Measurements from ENCODE around the gene SIPA1L3.

Gene SIPA1L3

GRCh38 chr19:37977992-37978391 is 71.0 kb downstream of the SIPA1L3 start:
- no peak for DNase-seq

- no peak for DNase-seq
Measured at GRCh38 chr19:37979547-37980082, 72.6 kb downstream of the SIPA1L3 start.

GRCh38 chr19:37980419-37981170 is 73.6 kb downstream of the SIPA1L3 start:
- no peak for DNase-seq

GRCh38 chr19:37981785-37982475 is 74.9 kb downstream of the SIPA1L3 start:
- no peak for DNase-seq

GRCh38 chr19:37982655-37983054 is 75.6 kb downstream of the SIPA1L3 start:
- no peak for DNase-seq

GRCh38 chr19:37983153-37983552 is 76.1 kb downstream of the SIPA1L3 start:
- DNase-seq, result no peak

DNA sequence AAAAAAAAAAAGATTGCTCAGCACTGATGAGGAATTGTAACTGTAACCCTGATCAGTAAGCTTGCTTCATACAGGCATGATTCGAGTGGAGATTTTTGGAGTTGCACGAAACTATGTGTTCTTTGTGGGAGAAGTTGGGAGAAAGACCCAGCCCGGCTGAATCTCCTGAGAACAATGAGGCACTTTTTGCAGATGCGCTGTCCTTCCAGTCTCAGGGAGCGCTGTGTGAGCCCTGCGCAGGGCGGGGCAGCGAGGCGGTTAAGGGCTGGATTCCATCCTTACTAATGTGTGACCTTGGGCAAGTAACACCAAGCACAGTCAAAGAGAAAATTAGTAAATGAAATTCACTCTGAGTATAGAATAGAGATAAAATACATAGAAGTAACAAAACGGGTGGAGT is 76.9 kb downstream of the SIPA1L3 start:
- no peak for DNase-seq

GRCh38 chr19:37986048-37986750 is 79.2 kb downstream of the SIPA1L3 start:
- DNase-seq, result no peak

DNA sequence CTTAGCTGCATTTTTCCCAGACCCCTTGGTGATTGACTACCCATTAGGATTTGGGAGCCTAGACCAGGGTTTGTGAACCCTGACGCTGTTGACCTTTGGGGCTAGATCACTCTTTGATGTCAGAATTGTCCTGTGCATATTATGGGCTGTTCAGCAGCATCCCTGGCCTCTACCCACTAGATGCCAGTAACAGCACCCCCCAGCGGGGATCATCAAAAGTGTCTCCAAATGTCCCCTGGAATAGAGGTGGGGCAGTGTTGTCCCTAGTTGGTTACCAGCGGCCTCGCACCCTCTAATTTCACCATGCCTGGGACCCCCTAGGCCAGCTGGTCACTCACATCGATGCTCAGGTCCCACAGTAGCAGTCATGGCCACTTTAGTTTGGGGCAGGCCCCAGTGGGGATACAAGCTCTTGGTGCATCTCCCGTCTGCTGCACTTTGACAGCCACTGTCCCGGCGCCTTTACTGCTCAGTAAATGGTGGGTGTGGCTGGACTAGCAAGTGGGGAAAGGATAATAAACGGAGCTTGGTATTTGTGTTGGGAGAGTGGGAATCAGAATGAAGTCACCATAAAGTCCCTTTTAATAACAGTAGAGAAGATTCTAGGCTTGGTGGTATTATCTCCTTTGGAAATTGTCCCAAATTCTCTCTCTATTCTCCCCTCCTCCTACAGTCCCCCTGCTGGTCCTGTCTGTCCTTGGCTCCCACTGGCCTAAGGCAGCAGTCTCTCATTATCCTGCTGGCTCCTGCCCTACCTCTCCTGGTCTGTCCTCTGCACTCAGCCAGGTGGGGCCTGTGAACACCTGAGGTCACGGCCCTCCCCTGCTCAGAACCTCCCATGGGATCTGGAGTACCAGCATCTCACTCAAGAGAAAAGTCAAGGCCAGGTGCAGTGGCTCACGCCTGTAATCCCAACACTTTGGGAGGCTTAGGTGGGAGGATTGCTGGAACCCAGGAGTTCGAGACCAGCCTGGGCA is 80.6 kb downstream of the SIPA1L3 start:
- no peak for DNase-seq

- DNase-seq, result no peak
Measured at GRCh38 chr19:37988758-37989635, 82.0 kb downstream of the SIPA1L3 start.

DNA sequence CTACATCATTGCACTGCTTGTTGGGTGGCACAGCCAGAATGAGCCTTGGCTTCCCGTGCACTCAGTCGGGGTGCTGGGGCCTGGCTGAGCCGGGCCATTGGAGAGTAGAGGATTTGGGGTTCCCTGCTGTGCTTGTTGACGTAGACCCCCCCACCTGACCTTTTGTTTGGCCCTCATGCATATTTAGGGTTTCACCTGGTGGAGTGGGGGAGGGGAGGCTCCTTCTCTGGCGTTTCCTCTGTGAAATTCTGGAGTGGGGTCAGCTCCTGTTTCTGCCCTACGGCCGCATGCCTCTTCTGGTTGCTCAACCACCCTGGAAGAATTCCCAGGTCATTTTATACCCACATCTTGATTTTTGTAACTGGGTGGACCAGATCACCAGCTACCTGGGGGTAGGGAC is 82.8 kb downstream of the SIPA1L3 start:
- DNase-seq, result no peak

DNA sequence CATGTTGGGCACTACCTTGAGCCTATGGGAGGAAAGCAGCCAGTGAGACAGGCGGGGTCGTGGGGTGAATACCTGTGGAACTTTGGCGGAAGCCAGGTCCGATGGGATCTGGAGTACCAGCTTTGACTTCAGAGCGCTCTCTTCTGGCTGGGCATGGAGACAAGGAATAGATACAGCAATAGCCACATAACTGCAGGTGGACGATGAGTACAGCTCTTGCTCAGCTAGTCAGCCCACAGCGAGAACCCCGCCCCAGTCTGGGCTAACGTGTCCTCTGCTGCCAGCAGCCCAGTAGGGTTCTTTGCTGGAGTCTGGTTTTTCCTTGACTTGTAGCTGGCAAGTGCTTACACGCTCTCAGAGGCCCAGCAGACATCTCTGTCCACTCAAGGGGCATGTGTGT is 83.4 kb downstream of the SIPA1L3 start:
- DNase-seq, result no peak

DNA sequence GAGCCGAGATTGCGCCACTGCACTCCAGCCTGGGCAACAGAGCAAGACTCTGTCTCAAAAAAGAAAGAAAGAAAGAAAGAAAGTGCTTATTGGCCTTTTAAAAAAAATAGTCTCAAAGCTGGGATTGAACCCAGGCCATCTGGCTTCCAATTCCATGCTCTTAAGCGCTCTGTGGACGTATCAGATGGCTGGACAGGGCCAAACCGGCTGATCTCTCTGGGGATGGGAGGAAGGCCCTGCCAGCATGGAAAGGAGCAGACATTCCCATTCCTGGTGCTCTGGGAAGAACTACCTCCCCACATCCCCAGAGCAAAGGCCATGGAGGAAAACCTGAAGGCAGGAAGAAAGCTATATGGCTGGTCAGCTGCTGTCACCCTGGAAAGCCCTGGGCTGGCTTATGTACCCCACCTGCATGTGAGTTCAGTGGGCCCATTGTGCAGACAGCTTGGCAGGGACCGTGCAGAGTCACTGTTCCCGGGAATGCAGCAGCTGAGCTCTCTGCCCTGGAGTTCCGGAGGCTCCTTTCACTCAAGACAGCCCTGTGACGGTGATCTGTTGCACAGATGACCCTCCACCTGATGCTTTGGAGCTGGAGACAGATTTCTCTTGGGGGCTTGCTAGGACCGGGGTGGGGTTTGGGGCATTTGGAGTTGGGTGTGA is 84.3 kb downstream of the SIPA1L3 start:
- no peak for DNase-seq

GRCh38 chr19:37991841-37992248 is 84.8 kb downstream of the SIPA1L3 start:
- no peak for DNase-seq

DNA sequence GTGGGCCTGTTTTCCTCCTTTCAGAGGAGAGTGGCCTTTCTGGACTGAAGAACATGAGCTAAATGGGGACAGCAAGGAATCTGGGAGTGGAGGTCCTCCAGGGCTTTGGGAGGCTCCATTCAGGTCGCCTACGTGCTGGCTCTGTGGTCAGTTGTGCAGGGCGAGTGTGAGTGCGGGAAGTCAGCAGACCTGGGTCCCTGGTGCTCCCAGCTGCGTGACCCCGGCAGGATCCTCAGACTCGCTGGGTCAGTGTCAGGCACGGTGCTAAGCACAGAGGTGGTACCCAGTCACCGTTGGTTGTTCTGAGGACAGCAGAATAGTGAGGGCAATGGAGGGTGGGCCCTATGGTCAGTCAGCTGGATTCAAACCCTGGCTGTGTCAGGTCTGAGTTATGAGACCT is 85.8 kb downstream of the SIPA1L3 start:
- no peak for DNase-seq

DNA sequence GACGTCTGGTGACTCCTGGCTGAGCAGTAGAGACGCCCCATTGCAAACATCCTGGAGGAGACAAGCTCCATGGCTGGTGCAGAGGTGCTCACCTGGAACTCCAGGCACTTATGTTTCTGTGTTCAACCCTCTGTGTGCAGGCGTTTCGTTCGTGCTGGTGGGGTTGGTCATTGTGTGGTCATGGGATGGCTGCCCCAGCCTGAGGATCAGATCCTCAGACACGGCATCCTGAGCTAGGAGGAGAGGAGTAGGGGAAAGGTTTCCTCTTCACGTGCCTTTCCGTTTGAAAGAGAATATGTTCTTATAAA is 87.8 kb downstream of the SIPA1L3 start:
- no peak for DNase-seq

DNA sequence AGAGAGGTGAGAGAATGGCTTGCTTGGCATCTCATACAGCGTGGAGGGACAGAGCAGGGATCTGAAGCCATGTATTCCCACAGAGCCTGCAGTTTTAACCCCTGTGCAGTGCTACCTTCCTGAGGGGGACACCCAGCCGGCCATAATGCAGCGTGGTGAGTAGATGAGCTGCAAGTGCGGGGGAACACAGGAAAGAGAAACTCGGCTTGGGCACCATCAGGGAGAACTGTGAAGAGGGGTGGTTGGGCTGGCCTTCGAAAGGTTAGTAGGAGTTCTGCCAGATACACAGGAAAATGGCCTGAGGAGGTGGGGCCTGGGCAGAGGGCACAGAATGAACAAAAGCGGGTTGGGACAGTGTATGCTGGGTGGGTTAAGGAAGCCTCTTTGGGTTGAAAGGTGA is 88.3 kb downstream of the SIPA1L3 start:
- no peak for DNase-seq

GRCh38 chr19:37997911-37998344 is 90.9 kb downstream of the SIPA1L3 start:
- DNase-seq, result no peak

DNA sequence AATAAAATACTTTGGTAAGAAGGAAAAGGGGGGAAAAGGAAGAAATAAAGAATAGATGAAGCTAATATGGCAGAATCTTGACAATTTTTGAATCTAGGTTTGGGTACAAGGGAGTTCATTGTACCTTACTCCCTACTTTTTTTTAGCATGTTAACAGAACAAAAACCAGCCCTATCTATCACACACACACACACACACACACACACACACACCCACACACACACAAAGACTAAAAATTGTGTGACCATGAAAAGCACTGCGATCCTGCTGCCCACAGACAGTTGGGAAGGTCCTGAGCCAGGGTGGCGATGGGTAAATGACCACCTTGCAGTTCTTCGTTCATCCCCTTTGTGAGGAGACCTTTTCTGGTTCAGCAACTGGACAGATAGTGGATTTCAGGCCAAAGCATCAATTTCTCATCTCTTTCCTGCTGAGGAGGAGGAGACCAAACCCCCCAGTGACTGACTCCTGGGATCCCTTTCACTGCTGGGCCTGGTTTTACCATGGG is 91.8 kb downstream of the SIPA1L3 start:
- no peak for DNase-seq

DNA sequence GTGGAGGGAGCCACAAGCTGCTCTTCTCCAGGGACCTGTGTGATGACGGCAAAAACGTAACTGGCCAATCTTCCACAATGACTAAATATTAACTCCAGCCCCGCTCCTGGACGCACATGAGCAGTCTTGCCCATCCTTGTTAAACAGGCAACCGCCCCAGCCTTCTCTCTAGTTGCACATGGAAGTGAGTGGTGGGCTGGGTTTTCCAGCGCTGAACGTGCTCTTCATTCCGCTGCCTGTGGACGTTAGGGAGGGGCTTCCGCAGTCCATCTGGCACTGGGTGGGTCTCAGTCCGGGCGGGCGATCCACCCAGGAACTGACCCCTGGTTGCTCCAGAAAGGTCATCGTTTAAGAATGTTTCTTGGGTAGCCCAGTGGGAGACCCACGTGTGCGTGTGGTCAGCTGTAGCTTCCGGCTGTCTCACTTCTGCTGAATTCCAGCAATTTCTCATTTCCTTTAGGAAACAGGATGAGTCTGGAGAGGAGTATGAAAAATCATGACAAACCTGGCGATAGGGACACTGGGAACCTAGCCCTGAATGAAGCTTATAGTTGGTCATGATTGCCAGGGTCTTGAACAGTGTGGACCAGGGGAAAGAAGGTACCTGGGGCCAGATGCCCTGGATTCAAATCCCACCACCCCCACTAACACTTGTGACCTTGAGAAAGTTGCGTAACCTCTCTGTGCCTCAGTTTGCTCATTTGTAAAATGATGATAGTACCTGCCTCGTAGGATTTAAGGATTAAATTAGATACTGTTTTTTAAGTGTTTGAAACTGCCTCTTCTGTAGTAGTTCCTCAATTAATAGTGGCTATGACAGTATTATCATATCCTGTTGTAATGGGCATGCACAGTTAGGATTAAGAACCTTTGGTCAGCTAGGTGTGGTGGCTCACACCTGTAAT is 92.6 kb downstream of the SIPA1L3 start:
- peak; percentile 64 for DNase-seq

All from right forelimb (tissue), 1 donor.